Activated CD4-positive, alpha-beta T cell treated with anti-CD3 and anti-CD28 coated beads, Interleukin-2, amount 10 ng/mL, durations not matched to agents 24 days and 14 days (primary cell): ENCODE measurements around the gene CFAP210. TPM values are rescaled to one million over a fixed set of nuclear protein-coding genes. Genes with fewer than 3 reads are reported as not detected.
"Not testable (repeated sequence)": the region's sequence is repeated elsewhere in the genome, so short reads cannot be mapped to it uniquely, and the experiment has no call there.

ENCODE experiments used
- DNase-seq: peaks from one replicate; pipeline ENCODE4 v3.0.0; 2022
- H3K27ac Mint-ChIP-seq: one replicate; pipeline ENCODE4 v1.8.0; 2022; ENCODE audit warnings: mild to moderate bottlenecking, mixed read lengths
- H3K27me3 Mint-ChIP-seq: one replicate; pipeline ENCODE4 v1.8.0; 2022; ENCODE audit warnings: mixed read lengths
- H3K36me3 Mint-ChIP-seq: one replicate; pipeline ENCODE4 v1.8.0; 2022; ENCODE audit warnings: low read depth, mild to moderate bottlenecking, mixed read lengths
- H3K4me1 Mint-ChIP-seq: one replicate; pipeline ENCODE4 v1.8.0; 2021; ENCODE audit warnings: mixed read lengths
- H3K4me3 Mint-ChIP-seq: one replicate; pipeline ENCODE4 v1.8.0; 2022; ENCODE audit warnings: mild to moderate bottlenecking, moderate library complexity, mixed read lengths
- H3K9me3 Mint-ChIP-seq: one replicate; pipeline ENCODE4 v1.8.0; 2021; ENCODE audit warnings: mixed read lengths
- intact Hi-C: fragments of 100-400 bp; cut with micrococcal nuclease; formaldehyde crosslinking; loops from one replicate; pipeline ENCODE4 v1.15.1; 2023
- total RNA-seq: library from RNA; stranded (reverse); gene quantifications from 2 replicates; pipeline ENCODE4 v1.2.3, GENCODE V29; 2022

The CFAP210 gene
- total RNA-seq, 1 donor from 2014 or later: not detected

- no peaks in the 10 kb centered on the region for H3K9me3 Mint-ChIP-seq
- H3K4me3 Mint-ChIP-seq: no peak overlapping the region
- H3K36me3 Mint-ChIP-seq: no peaks in the 10 kb centered on the region
- no peaks in the 10 kb centered on the region for H3K4me1 Mint-ChIP-seq
- intact Hi-C loops: no loop called here
- H3K27ac Mint-ChIP-seq: no peak overlapping the region
- H3K27me3 Mint-ChIP-seq: peaks cover 24% of the 10 kb centered on the region
- DNase-seq: no peak
These were observed 38.0 kb downstream of the CFAP210 start for GRCh38 chr2:169656164-169656563.

- H3K4me3 Mint-ChIP-seq: no peak overlapping the region
- H3K27ac Mint-ChIP-seq: no peak overlapping the region
- no peaks in the 10 kb centered on the region for H3K9me3 Mint-ChIP-seq
- no peak for DNase-seq
- no peaks in the 10 kb centered on the region for H3K4me1 Mint-ChIP-seq
- H3K27me3 Mint-ChIP-seq: peaks cover 28% of the 10 kb centered on the region
- intact Hi-C loops: no loop called here
- H3K36me3 Mint-ChIP-seq: no peaks in the 10 kb centered on the region
These were observed 40.6 kb downstream of the CFAP210 start for GRCh38 chr2:169653636-169654035.

- no peak overlapping the region for H3K4me3 Mint-ChIP-seq
- intact Hi-C loops: no loop called here
- no peaks in the 10 kb centered on the region for H3K36me3 Mint-ChIP-seq
- no peaks in the 10 kb centered on the region for H3K4me1 Mint-ChIP-seq
- H3K27ac Mint-ChIP-seq: no peak overlapping the region
- H3K27me3 Mint-ChIP-seq: peaks cover 22% of the 10 kb centered on the region
- no peak for DNase-seq
- H3K9me3 Mint-ChIP-seq: no peaks in the 10 kb centered on the region
These were observed 44.9 kb downstream of the CFAP210 start for GRCh38 chr2:169649278-169649677.

- peaks cover 15% of the 10 kb centered on the region for H3K27me3 Mint-ChIP-seq
- H3K4me1 Mint-ChIP-seq: no peaks in the 10 kb centered on the region
- no peaks in the 10 kb centered on the region for H3K36me3 Mint-ChIP-seq
- H3K27ac Mint-ChIP-seq: no peak overlapping the region
- H3K4me3 Mint-ChIP-seq: no peak overlapping the region
- no peak for DNase-seq
- intact Hi-C loops: no loop called here
- H3K9me3 Mint-ChIP-seq: no peaks in the 10 kb centered on the region
These were observed 46.7 kb downstream of the CFAP210 start for GRCh38 chr2:169647496-169647895.

GRCh38 chr2:169644173-169644572 is 50.0 kb downstream of the CFAP210 start:
- H3K4me1 Mint-ChIP-seq: no peaks in the 10 kb centered on the region
- H3K4me3 Mint-ChIP-seq: no peak overlapping the region
- H3K27me3 Mint-ChIP-seq: peaks cover 10% of the 10 kb centered on the region
- intact Hi-C loops: no loop called here
- no peaks in the 10 kb centered on the region for H3K9me3 Mint-ChIP-seq
- H3K27ac Mint-ChIP-seq: no peak overlapping the region
- H3K36me3 Mint-ChIP-seq: no peaks in the 10 kb centered on the region
- no peak for DNase-seq

DNA sequence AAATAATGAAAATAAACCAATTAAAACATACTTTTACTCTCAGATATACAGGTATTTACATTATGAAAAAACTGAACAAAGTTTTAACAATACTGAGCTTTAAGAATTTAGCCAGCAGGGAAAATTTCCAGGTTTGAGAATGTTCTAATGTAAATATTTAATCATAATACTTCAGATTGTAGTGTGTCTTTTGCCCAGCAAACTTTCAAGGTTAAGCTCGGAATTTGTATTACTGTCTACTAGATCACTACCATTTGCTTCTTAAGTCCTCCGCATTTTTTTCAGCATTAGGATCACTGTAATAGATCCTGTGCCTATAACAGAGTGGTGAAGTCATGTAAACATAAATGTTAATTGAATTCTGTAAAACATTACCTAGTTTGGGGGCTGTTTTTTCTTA is 52.7 kb downstream of the CFAP210 start:
- DNase-seq: no peak
- Mint-ChIP-seq H3K36me3 (peaks cover 4% of the 10 kb centered on the region), H3K27ac (no peak overlapping the region), H3K27me3 (peaks cover 6% of the 10 kb centered on the region), H3K9me3 (no peaks in the 10 kb centered on the region), H3K4me1 (no peaks in the 10 kb centered on the region), H3K4me3 (no peak overlapping the region)
- intact Hi-C loops: no loop called here

GRCh38 chr2:169640104-169640503 is 54.1 kb downstream of the CFAP210 start:
- H3K4me1 Mint-ChIP-seq: no peaks in the 10 kb centered on the region
- no peak for DNase-seq
- intact Hi-C loops: no loop called here
- H3K4me3 Mint-ChIP-seq: no peak overlapping the region
- peaks cover under 1% of the 10 kb centered on the region for H3K27me3 Mint-ChIP-seq
- H3K9me3 Mint-ChIP-seq: no peaks in the 10 kb centered on the region
- H3K27ac Mint-ChIP-seq: no peak overlapping the region
- peaks cover 4% of the 10 kb centered on the region for H3K36me3 Mint-ChIP-seq

DNA sequence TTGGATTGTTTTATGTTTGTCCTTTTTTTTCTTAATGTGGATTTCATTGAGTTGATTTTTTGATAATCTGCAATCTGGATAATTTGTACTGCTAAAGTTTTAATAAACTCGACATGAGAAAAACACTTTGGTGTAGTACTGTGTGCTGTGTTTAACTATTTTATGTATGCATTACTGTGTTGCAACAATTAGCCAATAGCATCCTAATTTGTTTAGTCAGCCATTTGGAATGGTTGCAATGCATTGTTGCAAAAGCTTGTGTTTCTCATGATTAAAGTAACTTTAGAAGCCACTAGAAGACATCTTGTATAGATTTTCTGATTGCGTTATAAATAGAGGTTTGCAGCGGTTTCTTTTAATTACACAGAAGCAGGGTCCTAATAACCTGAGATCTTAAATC is 56.6 kb downstream of the CFAP210 start:
- no peak for DNase-seq
- peaks cover 12% of the 10 kb centered on the region for H3K36me3 Mint-ChIP-seq
- H3K4me3 Mint-ChIP-seq: no peak overlapping the region

DNA sequence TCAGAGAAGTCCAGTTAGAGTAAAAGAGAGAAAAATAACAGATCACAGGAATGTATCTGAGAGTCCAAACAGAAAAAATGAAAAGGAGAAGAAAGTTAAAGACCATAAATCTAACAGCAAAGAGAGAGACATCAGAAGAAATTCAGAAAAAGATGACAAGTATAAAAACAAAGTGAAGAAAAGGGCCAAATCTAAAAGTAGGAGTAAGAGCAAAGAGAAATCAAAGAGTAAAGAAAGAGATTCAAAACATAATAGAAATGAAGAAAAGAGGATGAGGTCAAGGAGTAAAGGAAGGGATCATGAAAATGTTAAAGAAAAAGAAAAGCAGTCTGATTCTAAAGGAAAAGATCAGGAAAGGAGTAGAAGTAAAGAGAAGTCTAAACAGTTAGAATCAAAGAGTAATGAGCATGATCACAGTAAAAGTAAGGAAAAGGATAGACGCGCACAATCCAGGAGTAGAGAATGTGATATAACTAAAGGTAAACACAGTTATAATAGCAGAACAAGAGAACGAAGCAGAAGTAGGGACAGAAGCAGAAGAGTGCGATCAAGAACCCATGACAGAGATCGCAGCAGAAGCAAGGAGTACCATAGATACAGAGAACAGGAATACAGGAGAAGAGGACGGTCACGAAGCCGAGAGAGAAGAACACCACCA is 57.6 kb downstream of the CFAP210 start:
- intact Hi-C loops: no loop called here
- H3K4me1 Mint-ChIP-seq: no peaks in the 10 kb centered on the region
- peaks cover 16% of the 10 kb centered on the region for H3K36me3 Mint-ChIP-seq
- DNase-seq: no peak
- H3K4me3 Mint-ChIP-seq: no peak overlapping the region
- H3K9me3 Mint-ChIP-seq: no peaks in the 10 kb centered on the region
- no peak overlapping the region for H3K27ac Mint-ChIP-seq
- H3K27me3 Mint-ChIP-seq: no peaks in the 10 kb centered on the region

More for the DNA sequence above, 56.6 kb downstream of the CFAP210 start:
- Mint-ChIP-seq H3K27me3 (no peaks in the 10 kb centered on the region), H3K27ac (no peak overlapping the region), H3K9me3 (no peaks in the 10 kb centered on the region), H3K4me1 (no peaks in the 10 kb centered on the region)
- intact Hi-C loops: no loop called here

GRCh38 chr2:169625781-169626180 is 68.4 kb downstream of the CFAP210 start:
- intact Hi-C loops: no loop called here
- Mint-ChIP-seq H3K4me1 (peaks cover 2% of the 10 kb centered on the region), H3K27ac (peak overlapping the region; percentile 27), H3K36me3 (peaks cover 35% of the 10 kb centered on the region), H3K27me3 (no peaks in the 10 kb centered on the region), H3K9me3 (no peaks in the 10 kb centered on the region), H3K4me3 (no peak overlapping the region)
- DNase-seq: no peak

DNA sequence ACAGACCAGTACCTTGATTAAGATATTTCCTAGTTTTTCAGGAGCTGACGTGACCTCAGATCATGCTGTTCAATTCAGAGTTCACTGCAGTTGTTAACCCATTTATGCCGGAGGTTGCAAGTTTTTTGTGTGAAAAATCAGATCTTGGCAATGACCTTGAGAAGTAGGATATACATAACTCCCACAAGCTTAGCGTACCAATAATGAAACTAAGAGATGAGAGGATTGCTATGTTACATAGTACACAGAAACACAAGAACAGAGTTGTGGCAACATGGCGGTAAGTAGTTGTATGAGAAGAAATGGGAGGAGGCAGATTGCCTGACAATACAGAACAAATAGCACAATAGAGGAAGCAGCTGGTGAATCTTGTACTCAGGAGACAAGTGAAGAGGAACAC is 71.0 kb downstream of the CFAP210 start:
- intact Hi-C loops: no loop called here
- no peak overlapping the region for H3K4me3 Mint-ChIP-seq
- H3K4me1 Mint-ChIP-seq: peaks cover 7% of the 10 kb centered on the region
- no peaks in the 10 kb centered on the region for H3K9me3 Mint-ChIP-seq
- H3K27me3 Mint-ChIP-seq: no peaks in the 10 kb centered on the region
- DNase-seq: no peak
- peaks cover 51% of the 10 kb centered on the region for H3K36me3 Mint-ChIP-seq
- peak overlapping the region; percentile 3 for H3K27ac Mint-ChIP-seq

DNA sequence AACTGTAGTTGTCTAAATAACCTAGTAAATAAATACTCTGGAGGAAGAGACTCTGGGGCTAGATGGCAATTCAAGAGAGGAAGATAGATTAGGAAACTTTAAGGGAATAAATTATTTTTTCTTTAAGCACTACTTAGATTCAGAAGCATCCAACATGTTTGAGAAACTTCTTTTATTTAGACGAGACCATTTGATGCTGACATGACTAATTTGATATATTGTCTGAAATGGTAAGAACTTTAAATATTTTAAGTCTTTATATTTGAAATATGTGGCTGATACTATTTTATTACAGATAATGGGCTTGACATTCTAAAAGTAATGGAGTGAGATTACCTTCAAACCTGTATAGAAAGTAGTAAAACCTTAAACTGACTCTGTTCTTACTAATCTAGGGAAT is 73.7 kb downstream of the CFAP210 start:
- Mint-ChIP-seq H3K36me3 (peaks cover 62% of the 10 kb centered on the region), H3K9me3 (peaks cover 15% of the 10 kb centered on the region), H3K27ac (no peak overlapping the region), H3K4me1 (peaks cover 7% of the 10 kb centered on the region), H3K27me3 (no peaks in the 10 kb centered on the region), H3K4me3 (no peak overlapping the region)
- DNase-seq: no peak
- intact Hi-C loops: no loop called here

- H3K9me3 Mint-ChIP-seq: peaks cover 20% of the 10 kb centered on the region
- no peak overlapping the region for H3K27ac Mint-ChIP-seq
- H3K4me1 Mint-ChIP-seq: peaks cover 7% of the 10 kb centered on the region
- no peaks in the 10 kb centered on the region for H3K27me3 Mint-ChIP-seq
- H3K4me3 Mint-ChIP-seq: no peak overlapping the region
- peaks cover 66% of the 10 kb centered on the region for H3K36me3 Mint-ChIP-seq
- DNase-seq: no peak
- intact Hi-C loops: no loop called here
These were observed 74.3 kb downstream of the CFAP210 start for GRCh38 chr2:169619946-169620345.

GRCh38 chr2:169615982-169616381 is 78.2 kb downstream of the CFAP210 start:
- intact Hi-C loops, H3K4me3 Mint-ChIP-seq, H3K27me3 Mint-ChIP-seq, H3K4me1 Mint-ChIP-seq, H3K27ac Mint-ChIP-seq, DNase-seq: not testable (repeated sequence)
- H3K9me3 Mint-ChIP-seq: peaks cover 20% of the 10 kb centered on the region
- peaks cover 79% of the 10 kb centered on the region for H3K36me3 Mint-ChIP-seq

DNA sequence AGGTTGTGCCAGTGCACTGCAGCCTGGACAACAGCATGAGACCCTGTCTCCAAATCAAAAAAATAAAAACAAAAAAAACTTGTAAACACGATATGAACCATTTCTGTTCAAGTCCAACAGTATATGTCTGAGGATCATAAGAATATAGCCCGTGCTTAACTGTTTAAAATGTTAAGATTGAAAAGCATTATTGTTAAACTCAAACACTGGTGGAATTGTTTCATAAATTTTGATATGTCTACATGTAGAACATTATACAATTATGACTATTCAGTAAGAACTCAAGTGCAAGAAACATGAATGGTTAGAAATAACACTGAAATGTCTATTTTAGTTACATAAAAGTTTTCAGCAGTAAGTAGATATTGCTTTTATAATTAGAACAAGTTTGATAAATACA is 80.3 kb downstream of the CFAP210 start:
- Mint-ChIP-seq H3K4me1 (peaks cover 1% of the 10 kb centered on the region), H3K27me3 (no peaks in the 10 kb centered on the region), H3K9me3 (peaks cover 20% of the 10 kb centered on the region), H3K27ac (no peak overlapping the region), H3K36me3 (peaks cover 81% of the 10 kb centered on the region), H3K4me3 (no peak overlapping the region)
- DNase-seq: no peak
- intact Hi-C loops: no loop called here
